Activated B cell treated with CpG ODN at 0.5 μM for 24 hours (primary cell): ENCODE measurements around the gene LARP6. TPM values are rescaled to one million over a fixed set of nuclear protein-coding genes. Genes with fewer than 3 reads are reported as not detected.

Experiments
- ATAC-seq: fragments of 200-7000 bp; cut with Tn5 transposase; one replicate; pipeline ENCODE4 v1.10.0; 2021; ENCODE audit warnings: low read depth, mild to moderate bottlenecking, moderate library complexity
- CTCF ChIA-PET: fragments of 350-600 bp; sonication (Branson Sonifier 250); formaldehyde crosslinking; loops from one replicate; lab custom pipeline; 2021; ENCODE audit warnings: antibody characterized with exemption; lab: Charles Lee
- POLR2A ChIA-PET: fragments of 350-600 bp; sonication (Branson Sonifier 250); formaldehyde crosslinking; loops from one replicate; lab custom pipeline; 2021; ENCODE audit warnings: antibody characterized with exemption; lab: Charles Lee
- DNase-seq: peaks from one replicate; pipeline ENCODE4 v3.0.0; 2022
- H3K27ac Mint-ChIP-seq: one replicate; pipeline ENCODE4 v1.8.0; 2020; ENCODE audit warnings: mixed read lengths
- H3K27me3 Mint-ChIP-seq: one replicate; pipeline ENCODE4 v1.8.0; 2021; ENCODE audit warnings: mixed read lengths
- H3K36me3 Mint-ChIP-seq: one replicate; pipeline ENCODE4 v1.8.0; 2021; ENCODE audit warnings: low read depth, mixed read lengths
- H3K4me1 Mint-ChIP-seq: one replicate; pipeline ENCODE4 v1.8.0; 2021; ENCODE audit warnings: mixed read lengths
- H3K4me3 Mint-ChIP-seq: one replicate; pipeline ENCODE4 v1.8.0; 2020; ENCODE audit warnings: mild to moderate bottlenecking, mixed read lengths
- H3K9me3 Mint-ChIP-seq: one replicate; pipeline ENCODE4 v1.8.0; 2020; ENCODE audit warnings: mixed read lengths
- CTCF ChIP-seq: fragments of 200-600 bp; IDR thresholded peaks from one replicate; pipeline ENCODE4 v1.8.0; 2022; ENCODE audit warnings: antibody characterized with exemption, mild to moderate bottlenecking
- intact Hi-C: fragments of 100-400 bp; cut with micrococcal nuclease; formaldehyde crosslinking; loops from one replicate; pipeline ENCODE4 v1.15.1; 2024
- total RNA-seq: library from RNA; stranded (reverse); gene quantifications from 2 replicates; pipeline ENCODE4 v1.2.3, GENCODE V29; 2022

LARP6 gene
- total RNA-seq, 1 donor from 2014 or later: not detected

- CTCF ChIA-PET: no interaction called here
Observed at GRCh38 chr15:70835841-70836240, 18.1 kb downstream of the LARP6 start.

GRCh38 chr15:70835415-70835814 lies 18.5 kb downstream of the LARP6 start:
- no peaks in the 10 kb centered on the region for H3K4me1 Mint-ChIP-seq
- no peak overlapping the region for H3K27ac Mint-ChIP-seq
- no peaks in the 10 kb centered on the region for H3K9me3 Mint-ChIP-seq
- no peak for TF ChIP-seq CTCF
- POLR2A ChIA-PET: no interaction called here
- H3K4me3 Mint-ChIP-seq: no peak overlapping the region
- DNase-seq: no peak
- CTCF ChIA-PET: no interaction called here
- no peaks in the 10 kb centered on the region for H3K36me3 Mint-ChIP-seq
- no peak for ATAC-seq
- peaks cover 6% of the 10 kb centered on the region for H3K27me3 Mint-ChIP-seq
- intact Hi-C loops: no loop called here

More at GRCh38 chr15:70835841-70836240, 18.1 kb downstream of the LARP6 start:
- H3K9me3 Mint-ChIP-seq: no peaks in the 10 kb centered on the region
- peaks cover 6% of the 10 kb centered on the region for H3K27me3 Mint-ChIP-seq
- ATAC-seq: no peak
- no peak overlapping the region for H3K27ac Mint-ChIP-seq
- intact Hi-C loops: no loop called here
- POLR2A ChIA-PET: no interaction called here
- DNase-seq: no peak
- no peak for TF ChIP-seq CTCF
- no peaks in the 10 kb centered on the region for H3K4me1 Mint-ChIP-seq
- H3K4me3 Mint-ChIP-seq: no peak overlapping the region
- H3K36me3 Mint-ChIP-seq: no peaks in the 10 kb centered on the region

GRCh38 chr15:70834999-70835398 lies 19.0 kb downstream of the LARP6 start:
- CTCF ChIA-PET: no interaction called here
- Mint-ChIP-seq H3K36me3 (no peaks in the 10 kb centered on the region), H3K27me3 (peaks cover 8% of the 10 kb centered on the region), H3K9me3 (no peaks in the 10 kb centered on the region), H3K4me3 (no peak overlapping the region), H3K4me1 (no peaks in the 10 kb centered on the region), H3K27ac (no peak overlapping the region)
- DNase-seq (no peak), ATAC-seq (no peak)
- intact Hi-C loops: no loop called here
- no peak for TF ChIP-seq CTCF
- POLR2A ChIA-PET: no interaction called here

GRCh38 chr15:70833861-70834765 lies 19.8 kb downstream of the LARP6 start:
- Mint-ChIP-seq H3K9me3 (no peaks in the 10 kb centered on the region), H3K4me1 (no peaks in the 10 kb centered on the region), H3K27ac (no peak overlapping the region), H3K36me3 (no peaks in the 10 kb centered on the region), H3K4me3 (no peak overlapping the region), H3K27me3 (peaks cover 11% of the 10 kb centered on the region)
- ChIA-PET POLR2A (no interaction called here), CTCF (interaction anchor here (1.4 kb wide), 1 partner anchor 9 kb away, joined by 5 read pairs; no protein-coding TSS in a partner anchor)
- TF ChIP-seq CTCF: no peak
- ATAC-seq (no peak), DNase-seq (no peak)
- intact Hi-C loops: no loop called here

GRCh38 chr15:70833422-70833821 lies 20.5 kb downstream of the LARP6 start:
- H3K9me3 Mint-ChIP-seq: no peaks in the 10 kb centered on the region
- no peaks in the 10 kb centered on the region for H3K36me3 Mint-ChIP-seq
- peaks cover 11% of the 10 kb centered on the region for H3K27me3 Mint-ChIP-seq
- no peaks in the 10 kb centered on the region for H3K4me1 Mint-ChIP-seq
- TF ChIP-seq CTCF: no peak
- ATAC-seq (no peak), DNase-seq (no peak)
- no peak overlapping the region for H3K4me3 Mint-ChIP-seq
- CTCF ChIA-PET: interaction anchor here (1.4 kb wide), 1 partner anchor 9 kb away, joined by 5 read pairs; no protein-coding TSS in a partner anchor
- POLR2A ChIA-PET: no interaction called here
- intact Hi-C loops: no loop called here
- H3K27ac Mint-ChIP-seq: no peak overlapping the region
